ENCODE results near the gene ICA1.
A peak's percentile ranks its signal among the peaks of the same experiment; 100 is the strongest.
"Not testable (repeated sequence)": the region's sequence is repeated elsewhere in the genome, so short reads cannot be mapped to it uniquely, and the experiment has no call there.

Gene ICA1

DNA sequence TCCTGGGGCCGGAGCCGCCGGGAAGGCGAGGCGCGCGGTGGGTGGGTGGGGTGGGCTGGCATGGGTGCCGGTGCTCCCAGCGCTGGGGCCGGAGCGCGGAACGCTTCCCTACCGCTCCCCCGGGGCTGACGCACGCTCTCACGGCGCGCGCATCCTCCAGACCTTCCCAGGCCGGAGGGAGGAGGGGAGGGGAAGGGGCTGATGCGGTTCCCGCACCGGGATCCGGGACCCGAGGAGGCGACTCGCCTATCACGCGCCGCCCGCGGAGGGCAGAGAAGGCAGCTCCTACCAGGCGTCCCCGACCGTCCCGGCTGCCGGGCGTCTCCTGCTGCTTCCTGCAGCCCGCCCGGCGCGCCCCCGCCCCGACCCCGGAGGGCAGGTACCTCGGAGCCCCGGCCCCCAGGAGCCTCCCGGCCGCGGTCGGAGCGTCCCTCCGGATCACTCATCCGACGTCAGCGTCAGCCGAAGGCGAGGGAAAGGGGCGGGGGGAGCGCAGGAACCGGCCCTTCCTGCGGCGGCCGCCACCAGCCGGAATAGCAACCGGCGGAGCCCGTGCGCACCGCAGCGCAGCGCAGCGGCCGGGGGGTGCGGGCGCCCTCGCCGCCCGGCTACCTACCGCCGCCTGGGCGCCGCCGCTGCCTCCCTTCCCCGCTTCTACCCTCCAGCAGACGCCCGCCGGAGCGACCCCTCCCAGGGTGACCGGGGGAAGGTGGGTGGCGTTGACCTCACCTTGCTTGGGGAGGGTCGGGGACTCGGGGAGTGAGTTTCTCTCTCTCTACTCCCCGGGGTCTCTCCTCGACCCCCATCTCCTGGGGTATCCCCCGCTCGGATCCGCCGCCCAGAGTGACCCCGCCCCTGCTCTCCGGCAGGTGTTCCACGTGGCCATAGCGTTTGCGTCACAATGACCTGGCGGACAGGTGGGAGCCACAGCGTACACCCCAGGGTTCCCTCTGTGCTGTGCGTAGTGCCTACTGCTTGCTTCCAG is at the start of gene ICA1:
Gene ICA1, minus strand, starts transcription at position 457 of the 985 bp plus-strand sequence. CDS start 26,241 bp downstream, outside the sequence.
- peak; percentile 44 to 49 for DNase-seq

DNA sequence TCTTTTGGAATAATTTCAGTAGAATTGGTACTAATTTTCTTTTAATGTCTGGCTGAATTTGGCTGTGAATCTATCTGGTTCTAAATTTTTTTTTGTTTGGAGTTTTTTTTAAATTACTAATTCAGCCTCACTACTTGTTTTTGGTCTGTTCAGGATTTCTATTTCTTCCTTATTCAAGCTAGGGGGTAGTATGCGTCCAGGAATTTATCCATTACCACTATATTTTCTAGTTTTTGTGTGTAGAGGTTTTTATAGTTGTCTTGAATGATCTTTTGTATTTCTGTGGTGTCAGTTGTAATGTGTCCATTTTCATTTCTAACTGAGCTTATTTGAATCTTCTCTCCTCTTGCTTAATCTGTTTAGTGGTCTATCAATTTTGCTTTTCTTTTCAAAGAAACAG is 48.9 kb upstream of the ICA1 start:
- no peak for DNase-seq

DNA sequence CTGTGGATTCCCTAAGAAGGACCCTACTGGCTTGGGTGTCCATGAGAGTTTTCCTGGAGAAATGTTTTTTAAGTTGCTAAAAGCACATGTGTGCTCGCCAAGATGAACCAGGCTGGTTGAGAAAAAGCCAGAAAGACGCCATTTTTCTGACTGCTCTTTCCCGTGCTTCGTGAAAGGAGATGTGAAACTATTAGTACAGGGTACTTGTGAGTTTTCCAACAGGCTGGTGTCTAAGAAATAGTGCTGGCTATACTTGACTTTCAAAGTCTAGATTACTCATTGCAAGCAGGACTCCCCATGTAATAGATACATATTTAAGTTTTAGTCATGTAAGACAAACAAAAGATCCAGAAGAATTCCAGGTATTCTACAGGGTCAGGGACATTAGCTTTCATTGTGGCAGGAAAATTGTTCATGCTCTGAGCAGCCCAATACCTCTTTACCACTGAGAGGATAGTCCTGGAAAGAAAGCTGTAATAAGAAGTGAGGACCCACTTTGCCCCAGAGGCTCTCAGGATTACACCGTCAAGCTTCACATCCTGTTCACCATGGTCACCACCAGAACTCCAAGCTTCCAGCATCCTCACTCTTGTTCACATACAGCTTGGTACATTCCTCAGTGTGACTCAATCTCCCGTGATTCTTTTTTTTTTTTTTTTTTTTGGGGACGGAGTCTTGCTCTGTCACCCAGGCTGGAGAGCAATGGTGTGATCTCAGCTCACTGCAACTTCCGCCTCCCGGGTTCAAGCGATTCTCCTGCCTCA is 43.8 kb upstream of the ICA1 start:
- DNase-seq: no peak

DNA sequence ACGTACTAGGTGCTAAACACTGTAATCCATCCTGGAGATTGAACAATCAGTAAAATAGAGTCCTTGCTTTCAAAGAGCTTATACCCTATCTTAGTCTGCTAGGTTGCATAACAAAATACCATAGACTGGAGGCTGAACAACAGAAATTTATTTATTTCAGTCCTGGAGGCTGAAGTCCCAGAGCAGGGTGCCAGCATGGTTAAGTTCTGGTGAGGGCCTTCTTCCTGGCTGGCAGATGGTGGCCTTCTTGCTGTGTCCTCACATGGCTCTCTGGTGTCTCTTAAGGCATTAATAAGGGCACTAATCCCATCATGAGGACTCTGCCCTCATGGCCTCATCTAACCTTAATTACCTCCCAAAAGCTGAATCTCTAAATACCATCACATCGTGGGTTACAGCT is 43.1 kb upstream of the ICA1 start:
- DNase-seq: no peak

DNA sequence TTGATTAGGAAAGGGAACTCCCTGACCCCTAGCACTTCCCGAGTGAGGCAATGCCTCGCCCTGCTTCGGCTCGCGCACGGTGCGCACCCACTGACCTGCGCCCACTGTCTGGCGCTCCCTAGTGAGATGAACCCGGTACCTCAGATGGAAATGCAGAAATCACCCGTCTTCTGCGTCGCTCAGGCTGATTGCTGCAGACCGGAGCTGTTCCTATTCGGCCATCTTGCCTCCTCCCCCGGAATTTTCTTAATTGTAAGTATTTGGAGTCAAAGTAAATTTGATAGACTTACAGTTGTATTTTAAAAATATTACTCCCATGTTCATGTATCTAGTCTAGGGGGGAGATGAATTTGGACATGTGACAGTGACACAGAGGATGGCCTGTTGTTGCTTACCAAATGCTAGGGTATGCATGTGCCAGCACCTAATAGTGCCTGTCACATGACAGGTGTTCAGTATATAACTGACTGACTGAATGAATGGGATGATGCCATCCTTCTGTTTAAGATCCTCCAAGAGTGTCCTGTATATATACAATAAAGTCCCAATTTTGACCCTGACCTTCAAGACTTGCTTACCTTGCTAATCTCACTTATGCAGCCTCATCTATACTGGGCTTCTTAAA is 42.0 kb upstream of the ICA1 start:
- DNase-seq: no peak

DNA sequence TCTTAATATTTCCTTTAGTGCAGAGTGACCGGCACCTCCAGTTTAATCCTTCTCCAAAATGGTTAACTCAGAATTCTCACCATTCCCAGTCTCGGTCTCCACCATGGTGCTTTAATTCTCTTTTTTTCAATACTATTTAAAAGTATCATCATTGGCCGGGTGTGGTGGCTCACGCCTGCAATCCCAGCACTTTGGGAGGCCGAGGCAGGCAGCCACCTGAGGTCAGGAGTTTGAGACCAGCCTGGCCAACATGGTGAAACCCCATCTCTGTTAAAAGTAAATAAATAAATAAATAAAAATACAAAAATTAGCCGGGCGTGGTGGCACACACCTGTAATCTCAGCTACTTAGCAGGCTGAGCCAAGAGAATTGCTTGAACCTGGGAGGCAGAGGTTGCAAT is 35.1 kb upstream of the ICA1 start:
- not testable (repeated sequence) for DNase-seq

- DNase-seq: no peak
Observed at GRCh38 chr7:8296362-8296659, 34.3 kb upstream of the ICA1 start.

GRCh38 chr7:8295638-8296361 is 33.8 kb upstream of the ICA1 start:
- DNase-seq: peak in 1 of 2 experiments; percentile 10

DNA sequence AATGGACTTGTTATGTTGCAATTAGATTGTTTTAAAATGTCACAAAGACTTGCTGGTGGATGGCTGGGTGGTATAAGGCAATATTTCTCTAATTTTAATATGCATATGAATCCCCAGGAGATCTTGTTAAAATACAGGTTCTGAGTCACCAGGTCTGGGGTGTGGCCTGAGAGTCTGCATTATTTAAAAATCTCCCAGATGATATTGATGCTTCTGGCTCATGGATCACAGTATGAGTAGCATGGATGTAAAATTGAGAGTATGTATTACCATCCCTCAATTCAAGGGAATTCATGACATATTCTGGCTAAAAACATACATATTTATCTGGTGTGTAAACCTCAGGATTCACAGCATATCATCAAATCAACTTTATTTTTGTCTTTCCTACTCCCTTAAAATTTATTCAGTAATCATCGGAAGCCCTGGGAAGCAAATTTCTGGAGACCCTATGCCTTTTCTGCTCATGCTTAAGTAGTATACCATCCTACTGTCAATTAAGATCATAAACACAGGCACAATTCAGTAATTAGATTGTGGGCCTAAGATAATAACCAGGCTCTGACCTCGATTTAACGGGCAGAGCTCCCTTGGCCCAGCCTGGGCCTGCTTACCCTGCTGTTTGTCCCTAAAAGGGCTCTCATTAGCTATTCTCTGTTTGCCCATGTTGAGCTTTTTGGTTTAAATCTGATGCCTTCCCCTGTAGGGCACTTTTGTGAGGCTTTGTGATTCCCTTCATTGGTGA is 29.6 kb upstream of the ICA1 start:
- no peak for DNase-seq

DNA sequence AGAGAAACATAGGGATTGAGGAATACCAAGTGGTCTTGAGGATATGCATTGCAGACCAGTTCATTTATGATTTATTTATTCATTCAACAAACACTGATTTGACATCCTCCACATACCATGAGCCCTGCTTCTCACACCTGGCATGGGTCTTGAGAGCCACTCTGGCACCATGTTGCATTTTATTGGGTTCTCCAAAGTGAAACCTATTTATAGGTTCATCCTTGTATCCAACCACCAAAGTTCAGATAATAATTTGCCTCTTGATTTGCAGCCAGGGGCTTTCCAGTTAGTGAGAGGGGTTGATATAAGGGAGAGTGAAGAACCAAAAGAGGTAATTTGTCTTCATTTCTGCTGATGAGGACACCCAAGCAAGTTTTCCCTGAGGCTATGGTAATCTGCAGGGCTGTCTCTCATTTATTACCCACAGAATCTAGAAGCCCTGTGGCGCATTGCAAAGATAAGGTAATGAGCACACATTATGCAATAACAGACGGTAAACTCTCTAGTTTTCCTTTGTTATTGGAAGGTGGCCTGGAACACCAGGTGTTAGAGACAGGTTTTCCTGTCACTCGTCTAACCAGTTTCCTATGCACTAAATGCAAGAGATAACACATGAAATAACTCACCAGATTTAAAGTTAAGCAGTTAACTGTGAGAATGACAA is 28.8 kb upstream of the ICA1 start:
- no peak for DNase-seq

- no peak for DNase-seq
Observed at GRCh38 chr7:8286118-8286517, 24.2 kb upstream of the ICA1 start.

DNA sequence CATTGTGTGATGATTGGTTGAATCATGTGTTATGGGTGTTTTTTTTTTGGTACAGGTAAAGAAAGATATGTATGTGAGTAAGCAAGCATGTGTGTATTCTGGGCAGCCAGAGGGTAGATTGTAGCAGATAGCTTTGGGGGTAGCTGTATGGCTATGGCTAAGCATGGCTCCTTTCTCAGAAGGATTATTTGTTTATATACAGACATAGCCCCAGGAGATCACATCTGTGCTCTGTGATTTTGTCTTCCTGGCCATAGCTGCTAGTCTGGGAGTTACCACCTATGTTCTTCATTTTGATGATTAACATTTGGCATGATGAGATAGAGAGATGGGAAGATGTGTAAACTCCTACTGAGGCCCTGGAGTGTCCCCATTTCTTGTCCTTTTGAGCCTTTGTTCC is 23.2 kb upstream of the ICA1 start:
- no peak for DNase-seq

GRCh38 chr7:8284606-8285005 is 22.6 kb upstream of the ICA1 start:
- DNase-seq: no peak

DNA sequence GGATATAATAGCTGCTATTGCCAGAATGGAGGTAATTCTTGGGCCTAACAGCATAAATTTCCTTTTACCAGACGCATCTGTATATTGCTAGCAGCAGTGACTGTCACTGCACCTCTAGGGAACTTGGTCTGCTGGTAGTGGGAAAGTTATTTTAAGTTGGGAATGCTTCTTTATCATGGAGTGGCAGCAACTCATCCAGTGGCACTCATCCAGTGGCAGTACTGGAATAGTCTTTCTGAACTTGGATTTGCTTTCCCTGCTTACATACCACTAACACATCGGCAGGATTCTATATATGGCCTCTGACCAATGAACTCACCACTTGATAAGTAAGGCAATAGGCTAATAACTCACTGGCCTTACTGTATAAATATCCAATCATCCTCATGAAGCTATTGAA is 22.0 kb upstream of the ICA1 start:
- no peak for DNase-seq

- no peak for DNase-seq
Observed at GRCh38 chr7:8282871-8283270, 20.9 kb upstream of the ICA1 start.

DNA sequence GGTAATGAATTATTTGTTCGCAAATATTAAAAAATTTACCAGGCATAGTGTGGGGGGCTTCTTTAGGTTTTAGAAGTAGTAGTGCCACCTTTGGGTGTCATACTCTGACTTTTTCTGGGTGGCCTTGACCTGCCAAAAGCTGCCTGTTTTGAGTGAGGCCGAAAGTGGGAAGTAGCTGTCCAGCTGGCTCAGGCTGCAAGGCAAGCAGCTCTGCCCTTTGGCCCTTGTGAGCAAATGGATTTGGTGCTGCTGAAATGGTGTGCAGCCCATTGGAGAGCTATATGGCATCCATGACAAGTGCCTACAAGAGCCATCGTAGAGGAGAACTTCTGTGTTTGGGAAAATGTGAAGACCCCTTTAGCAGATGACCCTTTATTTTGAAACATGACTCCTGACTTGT is 20.2 kb upstream of the ICA1 start:
- DNase-seq: no peak

- no peak for DNase-seq
Observed at GRCh38 chr7:8278183-8278582, 16.2 kb upstream of the ICA1 start.

- no peak for DNase-seq
Observed at GRCh38 chr7:8277394-8277982, 15.5 kb upstream of the ICA1 start.

DNA sequence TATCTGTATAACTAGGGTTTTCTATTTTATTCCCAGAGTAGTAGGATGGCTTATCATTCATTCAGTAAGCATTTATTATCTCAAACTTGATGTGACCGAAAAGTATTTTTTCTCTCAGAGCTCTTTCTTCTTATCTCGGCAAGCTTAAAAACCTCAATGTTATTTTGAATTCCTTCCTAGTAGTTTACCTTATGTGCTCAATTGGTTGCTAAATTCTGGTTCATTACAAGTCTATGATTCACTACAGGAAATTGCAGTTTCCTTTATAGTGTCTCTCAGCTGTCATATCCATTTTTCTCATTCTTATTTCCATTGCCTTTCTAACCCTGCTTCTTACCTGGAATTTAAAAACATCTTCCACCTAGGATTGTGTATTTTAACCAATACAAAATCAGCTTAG is 12.6 kb upstream of the ICA1 start:
- DNase-seq: no peak

DNA sequence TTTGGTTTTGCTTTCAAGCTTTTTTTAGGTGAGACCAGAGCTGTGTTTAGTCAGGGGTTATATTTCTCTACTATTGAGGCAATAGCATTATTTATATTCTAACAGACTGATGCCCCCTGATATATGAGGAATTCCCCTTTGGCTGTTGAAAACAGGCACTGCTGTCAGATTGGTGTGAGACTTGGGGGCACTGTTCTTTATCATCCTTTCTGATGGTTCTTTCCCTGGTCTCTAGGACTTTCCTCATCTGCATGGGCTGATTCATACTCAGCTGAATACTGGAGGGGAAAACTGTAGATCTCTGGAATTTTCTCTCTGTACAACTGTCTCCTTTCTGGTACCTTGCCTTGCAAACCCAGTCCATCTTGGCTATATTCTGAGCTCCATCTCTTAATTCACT is 10.0 kb upstream of the ICA1 start:
- no peak for DNase-seq

DNA sequence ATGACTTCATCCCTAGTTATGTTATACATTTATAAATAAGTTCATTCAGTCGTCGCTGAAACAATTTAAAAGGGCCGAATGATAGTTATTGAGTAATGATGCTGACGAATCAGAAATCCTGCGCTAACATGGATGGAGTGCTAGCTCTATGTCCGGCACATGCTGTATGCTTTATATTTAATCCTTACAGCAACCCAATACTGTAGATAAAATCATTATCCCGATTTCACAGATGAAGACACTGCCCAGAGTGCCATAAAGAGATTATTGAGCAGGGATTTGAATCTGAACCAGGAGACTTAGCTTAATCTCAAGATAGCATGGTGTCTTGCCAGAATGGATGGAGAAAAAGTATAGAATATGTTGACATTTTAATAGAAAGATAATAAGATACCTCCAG is 1.1 kb upstream of the ICA1 start:
- no peak for DNase-seq
